LNCAP (cell line): Measurements from ENCODE around the gene ZCCHC3.

ENCODE experiments used
- TF ChIP-seq, protein P1 (sequence below): fragments of 450-650 bp; IDR thresholded peaks from 2 replicates; pipeline ENCODE4 v1.5.1; 2017; ENCODE audit warnings: mild to moderate bottlenecking

ZCCHC3 gene

GRCh38 chr20:329851-330232 is 32.5 kb downstream of the ZCCHC3 start:
- TF ChIP-seq, protein P1, sequence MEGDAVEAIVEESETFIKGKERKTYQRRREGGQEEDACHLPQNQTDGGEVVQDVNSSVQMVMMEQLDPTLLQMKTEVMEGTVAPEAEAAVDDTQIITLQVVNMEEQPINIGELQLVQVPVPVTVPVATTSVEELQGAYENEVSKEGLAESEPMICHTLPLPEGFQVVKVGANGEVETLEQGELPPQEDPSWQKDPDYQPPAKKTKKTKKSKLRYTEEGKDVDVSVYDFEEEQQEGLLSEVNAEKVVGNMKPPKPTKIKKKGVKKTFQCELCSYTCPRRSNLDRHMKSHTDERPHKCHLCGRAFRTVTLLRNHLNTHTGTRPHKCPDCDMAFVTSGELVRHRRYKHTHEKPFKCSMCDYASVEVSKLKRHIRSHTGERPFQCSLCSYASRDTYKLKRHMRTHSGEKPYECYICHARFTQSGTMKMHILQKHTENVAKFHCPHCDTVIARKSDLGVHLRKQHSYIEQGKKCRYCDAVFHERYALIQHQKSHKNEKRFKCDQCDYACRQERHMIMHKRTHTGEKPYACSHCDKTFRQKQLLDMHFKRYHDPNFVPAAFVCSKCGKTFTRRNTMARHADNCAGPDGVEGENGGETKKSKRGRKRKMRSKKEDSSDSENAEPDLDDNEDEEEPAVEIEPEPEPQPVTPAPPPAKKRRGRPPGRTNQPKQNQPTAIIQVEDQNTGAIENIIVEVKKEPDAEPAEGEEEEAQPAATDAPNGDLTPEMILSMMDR = no peak

DNA sequence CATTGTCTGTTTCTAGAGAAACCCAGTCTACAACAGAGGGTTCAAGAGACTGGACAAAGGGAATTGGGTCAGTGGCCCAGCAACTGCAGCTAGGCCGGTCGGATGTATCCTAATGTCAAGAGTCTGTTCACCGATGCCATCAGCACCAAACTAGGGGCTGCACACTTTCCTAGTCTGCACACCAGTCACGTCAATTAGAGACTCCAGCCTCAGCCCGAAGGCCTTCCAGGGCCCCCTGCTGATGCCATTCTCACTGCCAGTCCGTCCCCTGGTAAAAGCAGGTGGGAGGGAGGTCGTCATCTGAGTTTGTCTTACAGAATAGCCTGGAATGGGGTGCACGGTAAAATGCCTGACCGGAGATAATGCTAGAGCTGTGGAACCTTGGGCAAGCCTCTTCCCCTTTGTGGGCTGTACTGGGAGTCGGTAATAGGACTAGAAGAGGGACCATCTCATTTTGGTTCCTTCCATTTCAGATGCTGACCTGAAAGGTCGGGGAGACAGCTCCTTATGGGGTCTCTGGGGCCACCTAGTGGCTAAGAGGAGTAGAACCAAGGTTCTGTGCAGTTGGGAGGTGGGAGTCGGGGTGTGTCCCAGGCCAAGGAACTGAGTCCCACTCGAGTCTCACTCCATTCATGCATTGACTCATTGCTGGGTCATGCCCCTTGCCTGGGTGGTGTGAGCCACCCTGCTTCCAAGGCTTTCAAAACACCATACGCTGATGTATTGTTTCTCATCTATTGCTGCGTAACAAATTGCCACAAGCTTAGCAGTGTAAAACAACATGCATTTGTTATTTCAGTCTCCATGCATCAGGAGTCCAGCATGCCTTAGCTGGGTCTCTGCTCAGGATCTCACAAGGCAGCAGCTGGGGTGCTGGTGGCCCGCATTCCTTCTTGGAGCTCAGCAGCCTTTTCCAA is 33.1 kb downstream of the ZCCHC3 start:
- TF ChIP-seq, protein P1 = peak; percentile 81

DNA sequence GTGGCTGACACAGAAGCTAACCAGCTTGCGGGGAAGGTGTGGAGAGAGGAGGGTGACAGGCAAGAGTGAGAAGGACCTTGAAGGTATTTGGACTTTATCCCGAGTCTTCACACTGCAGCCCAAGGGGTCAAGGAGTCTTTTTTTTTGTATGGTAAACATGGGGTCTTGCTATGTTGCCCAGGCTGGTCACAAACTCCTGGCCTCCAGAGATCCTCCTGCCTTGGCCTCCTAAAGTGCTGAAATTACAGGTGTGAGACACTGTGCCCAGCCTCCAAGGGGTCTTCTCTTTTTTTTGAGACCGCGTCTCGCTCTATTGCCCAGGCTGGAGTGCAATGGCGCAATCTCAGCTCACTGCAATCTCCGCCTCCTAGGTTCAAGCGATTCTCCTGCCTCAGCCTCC is 37.2 kb downstream of the ZCCHC3 start:
- TF ChIP-seq, protein P1 = no peak

DNA sequence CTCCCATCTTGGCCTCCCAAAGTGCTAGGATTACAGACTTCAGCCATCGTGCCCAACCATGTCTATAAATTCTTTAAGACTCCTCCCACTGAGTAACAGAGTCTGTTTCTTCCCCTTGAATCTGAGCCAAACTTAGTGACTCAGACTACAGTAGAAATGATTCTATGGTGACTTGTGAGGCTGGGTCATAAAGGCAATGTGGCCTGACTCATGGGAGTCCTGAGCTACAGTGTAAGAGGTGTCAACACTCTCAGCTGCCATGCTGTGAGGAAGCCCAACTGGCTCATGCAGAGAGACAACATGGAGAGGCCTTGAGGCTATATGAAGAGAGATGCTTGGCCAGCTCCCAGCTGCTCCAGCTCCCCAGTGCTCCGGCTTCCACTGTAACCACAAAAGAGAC is 44.3 kb downstream of the ZCCHC3 start:
- TF ChIP-seq, protein P1 = no peak

DNA sequence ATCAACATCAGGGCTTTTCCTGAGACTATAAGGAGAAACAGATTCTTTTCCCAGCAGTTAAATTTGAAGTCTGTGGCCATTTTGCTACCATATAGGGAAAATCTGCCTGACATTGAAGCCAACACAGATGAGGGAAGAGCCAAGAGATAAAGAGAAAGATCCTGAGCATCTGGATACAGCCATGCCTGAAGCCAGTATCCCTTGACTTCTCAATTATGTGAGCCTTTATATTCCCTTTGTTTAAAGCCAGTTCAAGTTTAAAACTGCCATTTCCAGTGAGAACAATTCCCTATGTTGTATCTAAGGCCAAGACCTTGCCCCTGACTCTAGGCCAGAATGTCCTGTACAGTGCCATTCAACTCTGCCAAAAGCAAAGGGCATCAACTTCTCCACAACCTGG is 45.7 kb downstream of the ZCCHC3 start:
- TF ChIP-seq, protein P1 = no peak

GRCh38 chr20:346033-346639 is 48.8 kb downstream of the ZCCHC3 start:
- TF ChIP-seq, protein P1 = no peak

GRCh38 chr20:346640-347316 is 49.4 kb downstream of the ZCCHC3 start, which contains the start of gene NRSN2:
Gene NRSN2, plus strand, starts transcription at chr20:347111. Its CDS starts 2,533 bp downstream, at chr20:349644.
- TF ChIP-seq, protein P1 = no peak
